Natural killer cell treated with Interleukin-12 subunit alpha and Interleukin-12 subunit beta and Interleukin-15 and Interleukin-18, amount 100 ng/mL, for 72 hours (primary cell): Measurements from ENCODE around the gene MLLT10. TPM values are rescaled to one million over a fixed set of nuclear protein-coding genes. Genes with fewer than 3 reads are reported as not detected.

ENCODE experiments used
- ATAC-seq, 2 donors: fragments of 150-1000 bp; cut with Tn5 transposase in 1 of 2; sonication (Bioruptor Pico), chemical (Tn5 transposase) in 1 of 2; 2 replicates each; pipeline ENCODE4 v1.10.0; 2021
- DNase-seq: peaks from one replicate; pipeline ENCODE4 v3.0.0; 2022; ENCODE audit warnings: low spot score
- H3K27ac Mint-ChIP-seq, 2 donors: 1 replicate in 1 of 2; 2 replicates in 1 of 2; pipeline ENCODE4 v1.8.0; 2022; ENCODE audit warnings: mixed read lengths in 2 of 2, mild to moderate bottlenecking in 1 of 2, moderate library complexity in 1 of 2
- H3K27me3 Mint-ChIP-seq, 2 donors: 1 replicate in 1 of 2; 2 replicates in 1 of 2; pipeline ENCODE4 v1.8.0; 2022; ENCODE audit warnings: mixed read lengths in 2 of 2
- H3K36me3 Mint-ChIP-seq: one replicate; pipeline ENCODE4 v1.8.0; 2022; ENCODE audit warnings: mixed read lengths
- H3K4me1 Mint-ChIP-seq, 2 donors: 1 replicate in 1 of 2; 2 replicates in 1 of 2; pipeline ENCODE4 v1.8.0; 2022; ENCODE audit warnings: low read depth in 2 of 2, mixed read lengths in 2 of 2, mild to moderate bottlenecking in 1 of 2
- H3K4me3 Mint-ChIP-seq: one replicate; pipeline ENCODE4 v1.8.0; 2022; ENCODE audit warnings: mixed read lengths
- H3K9me3 Mint-ChIP-seq: 2 replicates; pipeline ENCODE4 v1.8.0; 2022; ENCODE audit warnings: mixed read lengths
- total RNA-seq, 2 donors: library from RNA; stranded (reverse); gene quantifications; one replicate each; pipeline ENCODE4 v1.2.3, GENCODE V29; 2022

The MLLT10 gene
- 10 to 100 TPM; 31.5 to 71.0 TPM for total RNA-seq

- H3K4me1 Mint-ChIP-seq, result peaks cover 8 to 16% of the 10 kb centered on the region in 2 donors
- DNase-seq, result peak; percentile 94
- peak; percentile 96 for ATAC-seq
- no peaks in the 10 kb centered on the region for H3K9me3 Mint-ChIP-seq
- H3K27me3 Mint-ChIP-seq, result peaks cover 0 to 3% of the 10 kb centered on the region in 2 donors
- H3K4me3 Mint-ChIP-seq, result peak within 1 kb of the TSS; percentile 86
- peak within 1 kb of the TSS; percentile 90 to 93 for H3K27ac Mint-ChIP-seq
- peaks cover 3% of the 10 kb centered on the region for H3K36me3 Mint-ChIP-seq
Observed at GRCh38 chr10:21533467-21534279, at the start of gene MLLT10. MLLT10 (plus strand) TSS chr10:21534232; CDS start chr10:21534645, 413 bp downstream.

GRCh38 chr10:21487416-21488180, 46.4 kb upstream of the MLLT10 start:
- H3K4me3 Mint-ChIP-seq, result no peak overlapping the region
- no peaks in the 10 kb centered on the region for H3K36me3 Mint-ChIP-seq
- DNase-seq, result no peak
- H3K9me3 Mint-ChIP-seq, result no peaks in the 10 kb centered on the region
- no peak for ATAC-seq
- peaks cover 19 to 21% of the 10 kb centered on the region in 2 donors for H3K27me3 Mint-ChIP-seq
- no peaks in the 10 kb centered on the region for H3K4me1 Mint-ChIP-seq
- H3K27ac Mint-ChIP-seq, result no peak overlapping the region

GRCh38 chr10:21488246-21488956, 45.6 kb upstream of the MLLT10 start:
- no peaks in the 10 kb centered on the region for H3K36me3 Mint-ChIP-seq

GRCh38 chr10:21488957-21489446, 45.0 kb upstream of the MLLT10 start:
- no peak overlapping the region for H3K27ac Mint-ChIP-seq
- no peak overlapping the region for H3K4me3 Mint-ChIP-seq
- peaks cover 0 to under 1% of the 10 kb centered on the region in 2 donors for H3K4me1 Mint-ChIP-seq
- ATAC-seq (no peak), DNase-seq (no peak)
- H3K9me3 Mint-ChIP-seq, result no peaks in the 10 kb centered on the region
- H3K36me3 Mint-ChIP-seq, result no peaks in the 10 kb centered on the region
- H3K27me3 Mint-ChIP-seq, result peaks cover 27% of the 10 kb centered on the region in 2 donors

More at GRCh38 chr10:21488246-21488956, 45.6 kb upstream of the MLLT10 start:
- no peak for DNase-seq
- no peak for ATAC-seq
- H3K4me1 Mint-ChIP-seq, result no peaks in the 10 kb centered on the region
- H3K4me3 Mint-ChIP-seq, result no peak overlapping the region
- peaks cover 21% of the 10 kb centered on the region in 2 donors for H3K27me3 Mint-ChIP-seq
- H3K27ac Mint-ChIP-seq, result no peak overlapping the region
- no peaks in the 10 kb centered on the region for H3K9me3 Mint-ChIP-seq

GRCh38 chr10:21490028-21490710, 43.9 kb upstream of the MLLT10 start:
- ATAC-seq (no peak), DNase-seq (no peak)
- H3K36me3 Mint-ChIP-seq, result no peaks in the 10 kb centered on the region
- H3K27me3 Mint-ChIP-seq, result peaks cover 28 to 29% of the 10 kb centered on the region in 2 donors
- H3K9me3 Mint-ChIP-seq, result no peaks in the 10 kb centered on the region
- H3K4me1 Mint-ChIP-seq, result peaks cover 1 to 5% of the 10 kb centered on the region in 2 donors
- no peak overlapping the region for H3K27ac Mint-ChIP-seq
- H3K4me3 Mint-ChIP-seq, result no peak overlapping the region

GRCh38 chr10:21490711-21491105, 43.3 kb upstream of the MLLT10 start:
- peaks cover 28 to 29% of the 10 kb centered on the region in 2 donors for H3K27me3 Mint-ChIP-seq
- peaks cover 6 to 10% of the 10 kb centered on the region in 2 donors for H3K4me1 Mint-ChIP-seq
- no peak for ATAC-seq
- H3K9me3 Mint-ChIP-seq, result no peaks in the 10 kb centered on the region
- H3K4me3 Mint-ChIP-seq, result no peak overlapping the region
- H3K36me3 Mint-ChIP-seq, result no peaks in the 10 kb centered on the region
- no peak overlapping the region for H3K27ac Mint-ChIP-seq
- DNase-seq, result no peak

GRCh38 chr10:21492421-21492820, 41.6 kb upstream of the MLLT10 start:
- H3K4me1 Mint-ChIP-seq, result peaks cover 6 to 10% of the 10 kb centered on the region in 2 donors
- ATAC-seq, result no peak
- H3K4me3 Mint-ChIP-seq, result no peak overlapping the region
- H3K27me3 Mint-ChIP-seq, result peaks cover 25 to 30% of the 10 kb centered on the region in 2 donors
- H3K9me3 Mint-ChIP-seq, result no peaks in the 10 kb centered on the region
- DNase-seq, result no peak
- no peaks in the 10 kb centered on the region for H3K36me3 Mint-ChIP-seq
- no peak overlapping the region for H3K27ac Mint-ChIP-seq

- Mint-ChIP-seq H3K27me3 (peaks cover 24 to 41% of the 10 kb centered on the region in 2 donors), H3K4me3 (peak overlapping the region; percentile 72), H3K27ac (no peak overlapping the region), H3K36me3 (no peaks in the 10 kb centered on the region), H3K4me1 (peaks cover 6 to 10% of the 10 kb centered on the region in 2 donors), H3K9me3 (no peaks in the 10 kb centered on the region)
- ATAC-seq (no peak), DNase-seq (no peak)
Observed at GRCh38 chr10:21493784-21494183, 40.2 kb upstream of the MLLT10 start.

GRCh38 chr10:21494191-21495001, 39.6 kb upstream of the MLLT10 start:
- Mint-ChIP-seq H3K36me3 (peaks cover 4% of the 10 kb centered on the region), H3K27me3 (peaks cover 28 to 41% of the 10 kb centered on the region in 2 donors), H3K4me1 (peaks cover 6 to 10% of the 10 kb centered on the region in 2 donors), H3K4me3 (peak overlapping the region; percentile 89), H3K9me3 (no peaks in the 10 kb centered on the region), H3K27ac (no peak overlapping the region)
- ATAC-seq (no peak), DNase-seq (no peak)

GRCh38 chr10:21495002-21495751, 38.9 kb upstream of the MLLT10 start:
- peaks cover 4% of the 10 kb centered on the region for H3K36me3 Mint-ChIP-seq
- H3K4me1 Mint-ChIP-seq, result peaks cover 6 to 10% of the 10 kb centered on the region in 2 donors
- H3K27ac Mint-ChIP-seq, result no peak overlapping the region
- H3K4me3 Mint-ChIP-seq, result peak overlapping the region; percentile 89
- no peaks in the 10 kb centered on the region for H3K9me3 Mint-ChIP-seq
- DNase-seq (no peak), ATAC-seq (peak in 1 of 2 donors; percentile 2)
- peaks cover 29 to 42% of the 10 kb centered on the region in 2 donors for H3K27me3 Mint-ChIP-seq

GRCh38 chr10:21495752-21496342, 38.2 kb upstream of the MLLT10 start:
- Mint-ChIP-seq H3K27me3 (peaks cover 31 to 42% of the 10 kb centered on the region in 2 donors), H3K9me3 (no peaks in the 10 kb centered on the region), H3K4me3 (peak overlapping the region; percentile 89), H3K36me3 (peaks cover 4% of the 10 kb centered on the region), H3K27ac (no peak overlapping the region), H3K4me1 (peaks cover 6 to 10% of the 10 kb centered on the region in 2 donors)
- DNase-seq, result peak; percentile 87
- ATAC-seq, result peak; percentile 92 to 94
